OCI-M2 (cell line): ENCODE data around the gene PLCXD1.
"Not testable (repeated sequence)": the region's sequence is repeated elsewhere in the genome, so short reads cannot be mapped to it uniquely, and the experiment has no call there.

ENCODE experiments used
- DNase-seq: peaks from one replicate; lab custom pipeline; 2025; ENCODE audit not compliant: unreplicated experiment; lab: John Stamatoyannopoulos, UW

PLCXD1 gene

GRCh38 chrX:316351-317325, 35.5 kb downstream of the PLCXD1 start:
- no peak for DNase-seq

- DNase-seq, result no peak
Observed at GRCh38 chrX:317424-318067, 36.4 kb downstream of the PLCXD1 start.

GRCh38 chrX:318068-318738, 37.0 kb downstream of the PLCXD1 start:
- DNase-seq, result no peak

- DNase-seq, result no peak
Observed at GRCh38 chrX:318739-319578, 37.8 kb downstream of the PLCXD1 start, which contains the start of gene GTPBP6. GTPBP6 (minus strand) TSS chrX:318796; CDS start chrX:318787, 9 bp downstream.

- no peak for DNase-seq
Observed at GRCh38 chrX:319579-320125, 38.5 kb downstream of the PLCXD1 start.

- no peak for DNase-seq
Observed at GRCh38 chrX:320126-320783, 39.1 kb downstream of the PLCXD1 start.

GRCh38 chrX:323721-324628, 42.8 kb downstream of the PLCXD1 start:
- DNase-seq, result no peak

GRCh38 chrX:324664-325063, 43.5 kb downstream of the PLCXD1 start:
- not testable (repeated sequence) for DNase-seq

GRCh38 chrX:327660-328126, 46.5 kb downstream of the PLCXD1 start:
- DNase-seq, result no peak

- DNase-seq, result no peak
Observed at GRCh38 chrX:329291-329910, 48.2 kb downstream of the PLCXD1 start.

- not testable (repeated sequence) for DNase-seq
Observed at GRCh38 chrX:330141-330725, 49.1 kb downstream of the PLCXD1 start.

GRCh38 chrX:330726-331150, 49.6 kb downstream of the PLCXD1 start:
- no peak for DNase-seq

GRCh38 chrX:331151-331824, 50.1 kb downstream of the PLCXD1 start:
- DNase-seq, result no peak

- no peak for DNase-seq
Observed at GRCh38 chrX:331825-332495, 50.8 kb downstream of the PLCXD1 start.

- no peak for DNase-seq
Observed at GRCh38 chrX:332496-332860, 51.3 kb downstream of the PLCXD1 start.

- no peak for DNase-seq
Observed at GRCh38 chrX:332916-333610, 51.9 kb downstream of the PLCXD1 start.
